Activated CD4-positive, alpha-beta memory T cell treated with anti-CD3 and anti-CD28 coated beads for 36 hours (primary cell): ENCODE data around the gene RAD18. TPM values are rescaled to one million over a fixed set of nuclear protein-coding genes. Genes with fewer than 3 reads are reported as not detected.

Experiments used
- CTCF ChIA-PET: fragments of 350-600 bp; sonication (Branson Sonifier 250); formaldehyde crosslinking; loops from one replicate; lab custom pipeline; 2021; ENCODE audit warnings: antibody characterized with exemption, inconsistent platforms; lab: Charles Lee
- POLR2A ChIA-PET: fragments of 350-600 bp; sonication (Branson Sonifier 250); formaldehyde crosslinking; loops from one replicate; lab custom pipeline; 2021; ENCODE audit warnings: antibody characterized with exemption; lab: Charles Lee
- DNase-seq: peaks from one replicate; pipeline ENCODE4 v3.0.0-alpha.2; 2020
- H3K27ac Mint-ChIP-seq: one replicate; pipeline ENCODE4 v1.8.0; 2021; ENCODE audit warnings: mixed read lengths
- H3K27me3 Mint-ChIP-seq: one replicate; pipeline ENCODE4 v1.8.0; 2021; ENCODE audit warnings: mixed read lengths
- H3K36me3 Mint-ChIP-seq: one replicate; pipeline ENCODE4 v1.8.0; 2021; ENCODE audit warnings: mixed read lengths
- H3K4me1 Mint-ChIP-seq: one replicate; pipeline ENCODE4 v1.8.0; 2021; ENCODE audit warnings: low read depth, mixed read lengths
- H3K4me3 Mint-ChIP-seq: one replicate; pipeline ENCODE4 v1.8.0; 2021; ENCODE audit warnings: mild to moderate bottlenecking, mixed read lengths
- H3K9me3 Mint-ChIP-seq: one replicate; pipeline ENCODE4 v1.8.0; 2021; ENCODE audit warnings: mixed read lengths
- intact Hi-C: fragments of 100-400 bp; cut with micrococcal nuclease; formaldehyde crosslinking; loops from one replicate; pipeline ENCODE4 v1.15.1; 2023
- total RNA-seq, 2 experiments: library from RNA; stranded (reverse); gene quantifications; one replicate each; pipeline ENCODE4 v1.2.3, GENCODE V29; 2021

Gene RAD18
- total RNA-seq, 2 experiments from 2014 or later, result 38.1 to 41.9 TPM

- no peak overlapping the region for H3K27ac Mint-ChIP-seq
- H3K4me1 Mint-ChIP-seq, result no peaks in the 10 kb centered on the region
- no peaks in the 10 kb centered on the region for H3K27me3 Mint-ChIP-seq
- intact Hi-C loops, result no loop called here
- H3K9me3 Mint-ChIP-seq, result no peaks in the 10 kb centered on the region
- ChIA-PET CTCF (no interaction called here), POLR2A (no interaction called here)
- H3K4me3 Mint-ChIP-seq, result no peak overlapping the region
- no peaks in the 10 kb centered on the region for H3K36me3 Mint-ChIP-seq
- no peak for DNase-seq
These were observed 127.9 kb downstream of the RAD18 start for GRCh38 chr3:8835385-8835784.

DNA sequence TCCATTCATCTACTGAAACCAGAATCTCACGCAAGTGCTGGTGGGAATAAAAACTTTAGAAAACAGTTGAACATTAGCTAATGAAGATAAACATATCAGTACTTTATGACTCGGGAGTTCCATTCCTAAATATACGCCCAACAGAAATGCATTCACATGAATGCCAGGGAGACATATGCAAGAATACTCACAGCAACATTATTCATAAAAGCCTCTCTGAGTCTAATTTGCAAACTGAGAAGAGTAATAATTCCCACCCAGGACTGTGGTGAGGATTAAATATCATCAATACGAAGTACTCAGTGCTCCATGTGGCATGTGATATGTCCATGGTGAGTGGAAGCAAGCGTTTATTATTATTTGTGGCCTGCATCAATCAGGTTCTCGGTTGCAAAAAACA lies 128.3 kb downstream of the RAD18 start:
- POLR2A ChIA-PET, result no interaction called here
- Mint-ChIP-seq H3K36me3 (no peaks in the 10 kb centered on the region), H3K9me3 (no peaks in the 10 kb centered on the region), H3K4me1 (no peaks in the 10 kb centered on the region), H3K27me3 (no peaks in the 10 kb centered on the region), H3K27ac (no peak overlapping the region), H3K4me3 (no peak overlapping the region)
- CTCF ChIA-PET, result no interaction called here
- intact Hi-C loops, result no loop called here
- DNase-seq, result no peak

- intact Hi-C loops, result no loop called here
- Mint-ChIP-seq H3K4me1 (no peaks in the 10 kb centered on the region), H3K36me3 (no peaks in the 10 kb centered on the region), H3K4me3 (no peak overlapping the region), H3K27ac (no peak overlapping the region), H3K9me3 (no peaks in the 10 kb centered on the region), H3K27me3 (no peaks in the 10 kb centered on the region)
- ChIA-PET CTCF (no interaction called here), POLR2A (no interaction called here)
- DNase-seq, result no peak
These were observed 135.6 kb downstream of the RAD18 start for GRCh38 chr3:8827641-8828040.

Other genes starting within 250 kb of the RAD18 start
- gene CAV3, start 229.7 kb downstream of the RAD18 start, total RNA-seq, result not detected
- gene OXTR, start 193.9 kb downstream of the RAD18 start, total RNA-seq, result 1 to 10 TPM in 1 of 2 experiments, under 1 TPM in 1; 0.64 to 1.1 TPM